NCI-H2171 (cell line): ENCODE measurements around the gene WDR59.

Experiments
- DNase-seq: peaks from one replicate; lab custom pipeline; 2025; lab: John Stamatoyannopoulos, UW

WDR59 gene

GRCh38 chr16:74902161-74902560 is 82.8 kb downstream of the WDR59 start:
- no peak for DNase-seq

DNA sequence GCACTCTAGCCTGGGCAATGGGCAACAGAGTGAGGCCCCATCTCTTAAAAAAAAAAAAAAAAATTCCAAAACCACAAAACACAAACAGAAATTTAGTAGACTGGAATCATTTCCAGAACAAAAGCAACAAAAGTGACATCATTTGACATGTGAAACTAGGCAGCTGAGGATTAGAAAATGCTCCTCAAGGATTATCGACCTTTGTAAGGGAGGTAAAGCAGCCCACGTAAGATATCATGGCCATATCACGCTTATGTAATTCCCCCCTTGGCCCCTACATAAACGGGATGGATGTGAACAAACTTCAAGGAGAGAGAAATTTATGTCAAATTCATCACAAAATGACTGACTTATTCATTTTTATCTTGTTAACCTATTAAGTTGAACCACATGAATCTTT is 83.3 kb downstream of the WDR59 start:
- no peak for DNase-seq

GRCh38 chr16:74899816-74900215 is 85.1 kb downstream of the WDR59 start:
- DNase-seq = no peak

- no peak for DNase-seq
These were observed 86.3 kb downstream of the WDR59 start for GRCh38 chr16:74898659-74899058.

- no peak for DNase-seq
These were observed 88.2 kb downstream of the WDR59 start for GRCh38 chr16:74896389-74897370.

DNA sequence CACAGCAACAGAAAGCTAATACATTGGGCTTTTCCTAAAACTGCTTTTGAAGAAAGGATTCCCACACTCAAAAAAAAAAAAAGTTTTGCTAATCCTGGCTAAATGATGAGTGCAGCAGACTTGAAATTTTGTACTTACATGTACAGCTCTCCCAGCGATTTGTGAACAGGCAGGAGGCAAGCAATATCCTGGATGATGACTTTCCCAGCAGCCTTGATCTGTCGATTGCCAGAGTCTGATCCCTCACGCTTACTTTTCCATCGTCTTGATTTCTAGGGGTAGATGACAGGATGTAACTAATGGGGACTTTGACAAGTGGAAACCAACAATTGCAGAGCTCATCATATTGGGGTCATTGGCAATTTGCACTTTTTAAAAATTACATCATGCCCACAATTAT is 91.4 kb downstream of the WDR59 start:
- no peak for DNase-seq

- DNase-seq = no peak
These were observed 92.1 kb downstream of the WDR59 start for GRCh38 chr16:74892574-74893461.

DNA sequence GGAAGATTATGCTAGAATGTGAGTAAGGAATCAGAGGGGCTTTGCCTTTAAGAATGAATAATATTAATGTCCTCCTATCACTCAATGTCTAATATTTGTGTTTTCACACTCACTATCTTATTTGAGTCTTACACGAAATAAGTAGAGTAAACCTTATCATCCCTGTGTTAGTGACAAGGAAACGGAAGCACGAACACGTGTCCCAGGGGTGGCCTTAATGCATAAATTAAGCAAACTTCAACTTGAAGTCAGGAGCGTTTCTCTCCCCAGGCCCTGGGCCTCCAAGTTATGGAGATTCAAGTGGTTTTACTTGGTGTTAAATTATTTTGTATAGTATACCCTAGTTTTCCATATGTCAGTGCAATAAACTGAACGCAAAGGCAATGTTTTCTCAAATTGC is 96.0 kb downstream of the WDR59 start:
- no peak for DNase-seq

DNA sequence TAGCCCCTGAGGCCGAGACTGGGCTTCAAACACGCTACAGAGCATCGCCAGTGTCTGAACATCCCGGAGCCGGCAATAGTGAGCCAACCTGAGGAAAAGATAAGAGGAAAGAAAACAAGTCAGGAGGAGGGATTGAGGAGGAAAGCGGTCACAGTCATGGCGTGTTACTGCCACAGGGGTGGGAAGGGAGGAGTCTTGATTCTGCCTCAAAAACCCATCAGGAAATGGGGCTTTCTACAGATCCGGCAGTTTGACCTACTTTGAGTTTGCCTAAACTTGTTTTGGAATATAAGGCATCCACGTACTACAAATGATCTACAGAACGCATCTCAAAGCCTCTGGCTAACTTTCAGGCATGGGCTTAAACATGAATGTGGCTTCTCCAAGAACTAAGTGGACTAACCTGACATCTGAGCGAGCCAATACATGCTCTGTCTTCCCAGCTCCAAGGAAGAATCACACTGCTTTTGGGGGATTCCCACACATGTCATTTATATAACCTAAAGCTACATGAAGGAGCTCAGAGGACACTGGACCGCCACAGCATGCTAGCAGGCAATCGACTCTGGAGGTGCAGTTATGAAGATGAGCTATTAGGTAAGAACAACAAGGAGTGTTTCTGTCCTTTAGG is 96.6 kb downstream of the WDR59 start:
- DNase-seq = no peak

DNA sequence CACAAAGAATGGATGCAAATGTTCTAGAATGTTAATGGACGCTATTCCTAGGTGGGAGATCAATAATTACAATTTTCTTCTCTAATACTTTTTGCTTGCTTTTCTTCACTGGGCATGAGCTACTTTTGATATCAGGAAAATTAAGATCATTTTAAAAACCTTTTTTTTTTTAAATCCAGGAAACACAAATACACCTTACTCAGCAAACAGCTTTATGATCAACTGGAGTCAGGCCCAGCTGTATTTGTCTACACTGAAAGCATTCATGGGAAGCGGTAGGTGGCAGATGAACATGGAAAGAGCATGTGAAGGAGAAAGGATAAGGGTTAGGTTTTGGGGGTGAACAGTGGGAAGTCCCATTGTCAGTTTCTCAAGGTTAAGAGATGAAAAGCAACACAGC is 97.8 kb downstream of the WDR59 start:
- DNase-seq = no peak

DNA sequence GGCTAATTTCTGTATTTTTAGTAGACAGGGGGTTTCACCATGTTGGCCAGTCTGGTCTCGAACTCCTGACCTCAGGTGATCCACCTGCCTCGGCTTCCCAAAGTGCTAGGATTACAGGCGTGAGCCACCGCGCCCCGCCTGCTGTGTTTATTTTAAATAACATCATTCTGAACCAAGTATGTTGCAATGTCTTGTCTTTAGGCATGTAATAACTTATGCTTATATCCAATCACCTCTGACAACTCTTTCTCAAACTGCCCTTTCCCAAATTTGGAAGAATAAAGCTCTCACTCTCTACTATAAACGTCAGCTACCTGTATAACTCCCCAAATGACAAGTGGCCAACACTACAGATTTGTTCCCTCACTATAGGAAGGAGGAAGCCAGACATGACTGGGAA is 107.2 kb downstream of the WDR59 start:
- DNase-seq = no peak

- no peak for DNase-seq
These were observed 109.9 kb downstream of the WDR59 start for GRCh38 chr16:74874912-74875546.

- no peak for DNase-seq
These were observed 110.8 kb downstream of the WDR59 start for GRCh38 chr16:74874123-74874522.

DNA sequence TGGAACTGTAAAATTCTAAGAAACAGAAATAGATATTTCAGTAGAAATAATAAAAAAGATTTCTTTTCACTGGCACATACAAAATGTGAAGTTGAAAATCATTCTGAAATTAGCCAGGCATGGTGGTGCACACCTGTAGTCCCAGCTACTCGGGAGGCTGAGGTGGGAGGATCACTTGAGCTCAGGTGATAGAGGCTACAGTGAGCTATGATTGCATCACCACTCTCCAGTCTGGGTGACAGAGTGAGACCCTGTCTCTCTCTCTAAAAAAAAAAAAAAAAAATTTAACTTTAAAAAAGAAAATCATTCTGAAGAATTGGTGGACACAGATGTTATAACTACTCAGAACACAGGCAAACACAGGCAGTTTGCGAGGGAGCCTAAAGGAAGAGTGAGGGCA is 112.6 kb downstream of the WDR59 start:
- no peak for DNase-seq

GRCh38 chr16:74871608-74872007 is 113.3 kb downstream of the WDR59 start:
- DNase-seq = no peak

DNA sequence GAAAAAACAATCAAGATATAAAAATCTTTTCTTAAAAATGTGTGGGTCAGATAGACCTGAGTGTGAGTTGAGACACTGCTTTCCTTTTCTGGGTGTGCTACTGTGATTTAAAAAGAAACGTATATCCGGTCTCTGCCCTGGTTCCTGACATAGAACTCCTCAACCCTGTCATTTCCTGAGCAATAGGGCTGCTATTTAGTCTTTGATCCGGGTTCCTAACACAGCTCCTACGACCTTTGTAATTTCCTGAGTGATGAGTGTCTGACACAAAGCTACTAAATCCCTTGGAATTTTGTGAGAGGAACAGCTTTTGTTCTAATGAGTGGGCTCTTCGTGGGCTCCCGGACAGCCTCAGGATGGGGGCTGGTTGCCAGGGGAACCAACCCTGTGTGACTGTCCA is 116.4 kb downstream of the WDR59 start:
- DNase-seq = no peak

DNA sequence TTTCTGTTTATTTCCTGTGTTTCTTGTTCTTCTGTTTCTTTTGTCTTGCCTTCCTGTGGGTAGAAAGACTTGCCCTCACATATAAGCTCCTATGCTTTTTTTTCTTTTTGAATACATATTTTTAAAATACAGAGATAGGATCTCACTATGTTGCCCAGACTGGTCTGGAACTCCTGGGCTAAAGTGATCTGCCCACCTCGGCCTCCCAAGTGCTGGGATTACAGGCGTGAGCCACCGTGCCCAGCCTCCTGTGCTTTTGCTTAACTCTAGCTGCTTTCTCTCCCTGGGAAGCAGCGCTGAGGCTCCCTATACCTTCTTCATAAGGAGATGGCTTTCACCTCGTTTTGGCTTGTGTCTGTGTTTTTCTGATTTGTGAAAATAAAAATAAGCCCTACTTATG is 116.9 kb downstream of the WDR59 start:
- no peak for DNase-seq

GRCh38 chr16:74867281-74867849 is 117.6 kb downstream of the WDR59 start:
- DNase-seq = no peak

DNA sequence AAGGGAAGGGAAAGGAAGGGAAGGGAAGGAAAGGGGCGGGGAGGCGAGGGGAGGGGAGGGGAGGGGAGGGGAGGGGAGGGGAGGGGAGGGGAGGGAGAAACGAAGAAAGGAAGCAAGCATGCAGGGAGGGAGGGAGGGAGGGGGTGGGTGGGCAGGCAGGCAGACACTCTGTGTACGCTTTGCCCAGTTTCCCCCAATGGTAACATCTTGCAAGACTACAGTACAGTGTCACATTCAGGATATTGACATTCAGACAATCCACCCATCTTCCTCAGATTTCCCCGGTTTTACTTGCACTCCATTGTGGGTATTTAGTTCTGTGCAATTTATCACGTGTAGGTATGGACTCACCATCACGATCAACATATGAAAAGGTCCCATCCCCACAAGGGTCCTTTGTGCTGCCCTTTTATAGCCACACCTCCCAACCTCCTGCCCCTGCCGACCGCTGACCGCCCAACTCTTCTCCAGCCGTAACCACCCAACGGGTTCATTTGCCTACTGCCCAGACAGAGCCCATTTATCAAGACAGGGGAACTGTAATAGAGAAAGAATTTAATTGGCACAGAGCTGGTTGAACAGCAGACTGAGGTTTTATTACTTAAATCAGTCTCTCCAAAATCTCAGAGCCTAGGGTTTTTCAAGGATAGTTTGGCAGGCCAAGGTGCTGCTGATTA is 118.9 kb downstream of the WDR59 start:
- no peak for DNase-seq

DNA sequence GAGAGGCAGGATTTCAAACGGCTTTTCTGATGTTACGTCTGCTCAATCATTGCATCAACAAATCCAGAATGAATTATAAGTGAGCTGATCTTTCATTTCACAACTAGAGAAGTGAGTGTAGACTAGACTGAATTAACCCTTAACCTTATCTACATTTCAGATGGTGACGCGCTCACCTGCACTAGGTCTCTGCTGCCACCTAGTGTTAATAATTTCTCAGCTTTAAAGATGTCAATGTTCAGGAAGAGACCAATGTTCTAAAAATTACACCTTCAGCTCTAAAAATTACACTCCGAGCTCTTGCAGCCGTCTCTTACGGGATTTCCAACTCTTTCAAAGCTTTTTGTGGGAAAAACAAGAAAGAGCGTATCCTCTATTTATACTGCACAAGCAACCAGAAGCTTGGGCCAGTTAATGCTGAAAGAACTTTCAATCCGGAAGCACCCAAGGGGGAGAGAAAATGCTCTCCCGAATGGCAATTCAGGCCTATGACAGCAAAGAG is 122.1 kb downstream of the WDR59 start:
- peak; percentile 22 for DNase-seq

DNA sequence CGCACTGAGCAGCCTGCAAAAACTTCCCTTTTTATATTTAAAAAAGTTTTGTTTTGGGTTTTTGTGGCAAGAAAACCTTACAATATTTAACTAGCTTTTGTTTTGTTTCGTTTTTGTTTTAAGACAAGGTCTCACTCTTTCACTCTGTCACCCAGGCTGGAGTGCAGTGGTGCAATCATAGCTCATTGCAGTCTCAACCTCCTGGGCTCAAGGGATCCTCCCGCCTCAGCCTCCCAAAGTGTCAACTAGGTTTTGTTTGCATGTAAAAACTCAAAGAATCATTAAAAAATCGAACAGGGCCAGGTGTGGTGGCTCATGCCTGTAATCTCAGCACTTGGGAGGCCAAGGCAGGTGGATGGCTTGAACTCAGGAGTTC is 132.4 kb downstream of the WDR59 start:
- DNase-seq = no peak
